H1 (cell line): ENCODE results near the gene SCART1. TPM values are rescaled to one million over a fixed set of nuclear protein-coding genes. Genes with fewer than 3 reads are reported as not detected.

ENCODE experiments used
- ATF3 ChIP-seq: IDR thresholded peaks from 2 replicates; pipeline ENCODE4 v1.6.1; 2011; ENCODE audit warnings: low read depth, mild to moderate bottlenecking, low read length; ENCODE audit not compliant: insufficient read depth
- BACH1 ChIP-seq: IDR thresholded peaks from 2 replicates; pipeline ENCODE4 v1.6.1; 2012; ENCODE audit warnings: low read length, improper control_type of control experiment
- CHD1 ChIP-seq: IDR thresholded peaks from 2 replicates; pipeline ENCODE4 v1.6.1; 2012; ENCODE audit warnings: low read depth, low read length, improper control_type of control experiment
- CTBP2 ChIP-seq: IDR thresholded peaks from 2 replicates; pipeline ENCODE4 v1.7.0; 2011; ENCODE audit warnings: borderline replicate concordance, mild to moderate bottlenecking, moderate library complexity, mixed read lengths, low read length; ENCODE audit not compliant: insufficient read depth, insufficient read length
- POU5F1 ChIP-seq: IDR thresholded peaks from 2 replicates; pipeline ENCODE4 v1.6.1; 2011; ENCODE audit warnings: low read depth, mild to moderate bottlenecking, low read length, moderate library complexity
- SAP30 ChIP-seq: fragments of 300-600 bp; sonication (generic); IDR thresholded peaks from 2 replicates; pipeline ENCODE4 v1.7.1; 2012; ENCODE audit warnings: low read length, moderate library complexity, mild to moderate bottlenecking, inconsistent platforms; ENCODE audit not compliant: insufficient read depth, insufficient replicate concordance
- SP4 ChIP-seq: IDR thresholded peaks from 2 replicates; pipeline ENCODE4 v1.6.1; 2012; ENCODE audit warnings: low read length, inconsistent platforms
- ZNF274 ChIP-seq: IDR thresholded peaks from 2 replicates; pipeline ENCODE4 v1.7.0; 2012; ENCODE audit warnings: low read length, borderline replicate concordance; ENCODE audit errors: extremely low read depth
- polyA plus RNA-seq, 7 experiments: library from polyadenylated mRNA; depleted of rRNA in 3 of 7; stranded (reverse) in 5 of 7; unstranded in 2 of 7; fragments of >200 nt in 5 of 7; fragments of 200-250 nt in 2 of 7; gene quantifications; 1 replicate in 5 of 7; 2 replicates in 1 of 7; 4 replicates in 1 of 7; pipeline versions ENCODE4 v1.2.1 to v1.2.3, GENCODE V29; 2011 to 2013; ENCODE audit warnings: missing spikeins in 2 of 7, mixed read lengths in 2 of 7
- total RNA-seq: library from RNA; stranded (reverse); fragmentation: NEBNext Ultra II Directional; extraction: Animal tissue kit (Norgen Biotek cat#: 25700); gene quantifications from 2 replicates; pipeline ENCODE4 v1.2.1, GENCODE V29; 2021

Gene SCART1
- total and polyA plus RNA-seq, 2 of the 8 experiments (the other 6 are each of a cell fraction or from before 2014, with no cell fraction given) = 0.14 to 0.19 TPM

GRCh38 chr10:133405844-133406527, 47.8 kb upstream of the SCART1 start (continued):
- no peak for TF ChIP-seq ATF3
- no peak for TF ChIP-seq ZNF274
- TF ChIP-seq CTBP2 = no peak
- no peak for TF ChIP-seq SP4
- TF ChIP-seq SAP30 = no peak
- TF ChIP-seq BACH1 = no peak
- TF ChIP-seq CHD1 = no peak
- TF ChIP-seq POU5F1 = no peak
